K562 treated with DMSO at 1 percent for 24 hours (cell line): ENCODE measurements around the gene COMMD10. TPM values are rescaled to one million over a fixed set of nuclear protein-coding genes. Genes with fewer than 3 reads are reported as not detected.

ENCODE experiments used
- total RNA-seq: library from RNA; unstranded; fragments of 300-600 nt; gene quantifications from 2 replicates; pipeline ENCODE4 v1.2.3, GENCODE V29; 2022; ENCODE audit warnings: low read depth; ENCODE audit not compliant: insufficient read depth

Gene COMMD10
- total RNA-seq, result 11.0 and 12.4 TPM in 2 replicates

DNA sequence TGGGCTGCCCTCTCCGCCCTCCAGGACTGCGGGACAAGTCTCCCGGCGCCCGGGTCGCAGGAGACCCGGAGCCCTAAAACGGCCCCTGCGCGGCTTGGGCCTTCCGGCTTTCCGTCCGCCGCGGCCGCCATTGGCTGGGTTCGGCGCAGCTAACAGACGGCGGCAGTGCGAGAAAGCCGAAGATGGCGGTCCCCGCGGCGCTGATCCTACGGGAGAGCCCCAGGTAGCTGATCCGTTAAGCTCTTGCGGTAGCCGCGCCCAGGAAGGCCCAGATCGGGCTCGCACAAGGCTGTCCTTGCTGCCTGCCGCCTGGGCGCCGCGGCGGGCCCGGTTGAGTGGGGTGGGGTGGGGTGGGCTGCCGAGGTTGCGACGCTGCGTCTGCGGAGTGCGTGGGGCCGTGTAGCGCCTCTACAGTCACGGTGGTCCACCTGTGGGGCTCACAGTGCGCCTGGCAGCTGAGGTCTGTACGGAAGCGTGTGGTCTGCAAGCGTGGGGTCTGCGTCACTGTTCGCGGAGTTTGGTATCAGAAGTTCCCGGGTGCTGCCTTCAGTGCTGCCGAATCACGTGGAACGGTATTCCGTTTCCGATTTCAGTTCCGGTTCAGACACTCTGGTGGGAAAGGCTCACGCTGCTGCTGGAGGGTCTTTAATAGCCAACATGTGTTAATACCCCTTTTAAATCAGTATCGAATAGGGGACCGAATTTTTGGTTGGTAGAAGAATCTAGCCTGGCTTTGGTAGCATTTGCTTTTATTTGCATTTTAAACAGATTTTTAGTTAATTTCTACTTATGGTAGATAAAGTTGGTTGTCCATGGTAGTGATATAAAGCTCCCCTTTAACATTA lies at the start of gene COMMD10:
Gene COMMD10, plus strand, starts transcription at position 155 of the 845 bp plus-strand sequence.

Other genes starting within 250 kb of the COMMD10 start
- 26.1 and 31.3 TPM in 2 replicates for gene ATG12, start 243.5 kb upstream of the COMMD10 start, total RNA-seq
- 26.1 and 42.2 TPM in 2 replicates for gene AP3S1, start 243.1 kb upstream of the COMMD10 start, total RNA-seq
- 2.7 and 4.2 TPM in 2 replicates for gene LVRN, start 122.5 kb upstream of the COMMD10 start, total RNA-seq
- gene ARL14EPL, start 52.6 kb upstream of the COMMD10 start, total RNA-seq, result not detected in 2 replicates